GM23248 (cell line): Measurements from ENCODE around the gene KIF6. TPM values are rescaled to one million over a fixed set of nuclear protein-coding genes. Genes with fewer than 3 reads are reported as not detected.
"Not testable (repeated sequence)": the region's sequence is repeated elsewhere in the genome, so short reads cannot be mapped to it uniquely, and the experiment has no call there.

Source experiments
- DNase-seq: peaks from one replicate; pipeline ENCODE4 v3.0.0-alpha.2; 2015
- H2AFZ ChIP-seq: fragments of 200-600 bp; sonication (generic); 2 replicates; pipeline ENCODE4 v1.6.1; 2016; ENCODE audit warnings: antibody characterized with exemption
- H3F3A ChIP-seq: fragments of 200-600 bp; sonication (generic); 2 replicates; pipeline ENCODE4 v1.6.1; 2016; ENCODE audit warnings: mild to moderate bottlenecking, antibody characterized with exemption, mixed run types; ENCODE audit not compliant: insufficient read depth
- H3K27ac ChIP-seq: fragments of 200-600 bp; sonication (generic); 2 replicates; pipeline ENCODE4 v1.5.1; 2016; ENCODE audit warnings: mild to moderate bottlenecking
- H3K27me3 ChIP-seq: fragments of 200-600 bp; sonication (generic); replicated peaks from 2 replicates; pipeline ENCODE4 v1.6.1; 2016; ENCODE audit warnings: mild to moderate bottlenecking; ENCODE audit not compliant: insufficient read depth
- H3K36me3 ChIP-seq: fragments of 200-600 bp; sonication (generic); 2 replicates; pipeline ENCODE4 v1.6.1; 2016; ENCODE audit warnings: low read depth, mild to moderate bottlenecking
- H3K4me1 ChIP-seq: fragments of 200-600 bp; sonication (generic); 2 replicates; pipeline ENCODE4 v1.6.1; 2016; ENCODE audit warnings: mild to moderate bottlenecking; ENCODE audit not compliant: insufficient read depth
- H3K4me2 ChIP-seq: fragments of 200-600 bp; sonication (generic); one replicate; pipeline ENCODE4 v1.6.1; 2016; ENCODE audit warnings: mild to moderate bottlenecking; ENCODE audit not compliant: unreplicated experiment
- H3K4me3 ChIP-seq: fragments of 200-600 bp; sonication (generic); 2 replicates; pipeline ENCODE4 v1.5.1; 2016; ENCODE audit warnings: mild to moderate bottlenecking
- H3K79me2 ChIP-seq: fragments of 200-600 bp; sonication (generic); 2 replicates; pipeline ENCODE4 v1.6.1; 2016; ENCODE audit warnings: mild to moderate bottlenecking; ENCODE audit not compliant: insufficient read depth
- H3K9ac ChIP-seq: fragments of 200-600 bp; sonication (generic); 2 replicates; pipeline ENCODE4 v1.6.1; 2016; ENCODE audit warnings: mild to moderate bottlenecking
- H3K9me2 ChIP-seq: fragments of 200-600 bp; sonication (generic); 2 replicates; pipeline ENCODE4 v1.6.1; 2016; ENCODE audit warnings: mixed run types, mild to moderate bottlenecking, moderate library complexity; ENCODE audit not compliant: insufficient read depth
- H3K9me3 ChIP-seq: fragments of 200-600 bp; sonication (generic); one replicate; pipeline ENCODE4 v1.6.1; 2017; ENCODE audit warnings: low read depth
- H4K20me1 ChIP-seq: fragments of 200-600 bp; sonication (generic); 2 replicates; pipeline ENCODE4 v1.6.0; 2016; ENCODE audit not compliant: insufficient read depth
- EZH2 ChIP-seq: fragments of 200-600 bp; sonication (generic); IDR thresholded peaks from 2 replicates; pipeline ENCODE4 v1.6.1; 2018; ENCODE audit warnings: antibody characterized with exemption, mild to moderate bottlenecking; ENCODE audit not compliant: insufficient read depth, poor library complexity, severe bottlenecking
- EZH2phosphoT487 ChIP-seq: fragments of 200-600 bp; sonication (generic); IDR thresholded peaks from 2 replicates; pipeline ENCODE4 v1.6.1; 2018; ENCODE audit warnings: antibody characterized with exemption, moderate library complexity, mild to moderate bottlenecking, low read depth; ENCODE audit not compliant: insufficient read depth
- WGBS, 2 experiments: methylation state at CpG; one replicate each; pipeline ENCODE4 v1.1.6; 2015 to 2017; ENCODE audit warnings: low lambda C conversion rate in 2 of 2, low coverage in 1 of 2; ENCODE audit errors: missing lambda C conversion rate in 2 of 2; 5-methylcytosine and 5-hydroxymethylcytosine counted together
- in situ Hi-C: fragments of 300-500 bp; cut with MboI; formaldehyde crosslinking; loops from 2 replicates; pipeline ENCODE4 v1.15.0; 2020
- polyA plus RNA-seq: library from polyadenylated mRNA; unstranded; fragments of >200 nt; fragmentation: Nextera tagmentation; extraction: Ambion mirVana; gene quantifications from 2 replicates; pipeline ENCODE4 v1.2.1, GENCODE V29; 2016
- total RNA-seq: library from RNA; depleted of rRNA; stranded (reverse); fragments of >200 nt; shearing (Covaris generic); gene quantifications from 2 replicates; pipeline ENCODE4 v1.2.3, GENCODE V29; 2014

The KIF6 gene
- total and polyA plus RNA-seq, 2 experiments from 2014 or later: 0.22 to 0.91 TPM

- Histone ChIP-seq H3K27ac (no peak overlapping the region), H4K20me1 (no peaks in the 10 kb centered on the region), H3K9ac (no peak overlapping the region), H3K4me3 (no peak overlapping the region), H3K79me2 (no peaks in the 10 kb centered on the region), H2AFZ (no peak overlapping the region), H3K27me3 (no peaks in the 10 kb centered on the region), H3K4me2 (no peak overlapping the region), H3F3A (no peaks in the 10 kb centered on the region), H3K36me3 (no peaks in the 10 kb centered on the region), H3K4me1 (no peaks in the 10 kb centered on the region), H3K9me3 (no peaks in the 10 kb centered on the region), H3K9me2 (no peaks in the 10 kb centered on the region)
- no peak for DNase-seq
- in situ Hi-C loops: no loop called here
- 81 to 87% methylated on average over 3 of the region's 3 CpGs for WGBS, 2 experiments
- no peak for TF ChIP-seq EZH2
These were observed 240.9 kb downstream of the KIF6 start for GRCh38 chr6:39484276-39484675.

GRCh38 chr6:39479819-39480218, 245.4 kb downstream of the KIF6 start:
- 82 to 83% methylated on average over 1 of the region's 1 CpG for WGBS, 2 experiments
- H3K79me2 ChIP-seq, in situ Hi-C loops, H3K4me2 ChIP-seq, H3F3A ChIP-seq, H3K9me3 ChIP-seq, H2AFZ ChIP-seq, H3K4me3 ChIP-seq, H3K9ac ChIP-seq, H4K20me1 ChIP-seq, H3K27ac ChIP-seq, H3K27me3 ChIP-seq, H3K9me2 ChIP-seq, H3K4me1 ChIP-seq, DNase-seq, H3K36me3 ChIP-seq: not testable (repeated sequence)

- DNase-seq: no peak
- TF ChIP-seq EZH2phosphoT487 (no peak), EZH2 (no peak)
- no peaks in the 10 kb centered on the region for H3F3A ChIP-seq
- H3K36me3 ChIP-seq: no peaks in the 10 kb centered on the region
- H3K4me2 ChIP-seq: no peak overlapping the region
- no peak overlapping the region for H3K9ac ChIP-seq
- H3K79me2 ChIP-seq: no peaks in the 10 kb centered on the region
- no peaks in the 10 kb centered on the region for H3K4me1 ChIP-seq
- H2AFZ ChIP-seq: no peak overlapping the region
- no peak overlapping the region for H3K4me3 ChIP-seq
- H3K9me3 ChIP-seq: no peaks in the 10 kb centered on the region
- H3K27ac ChIP-seq: no peak overlapping the region
- no peaks in the 10 kb centered on the region for H4K20me1 ChIP-seq
- WGBS, 2 experiments: 76 to 89% methylated on average over 1 of the region's 1 CpG
- in situ Hi-C loops: no loop called here
- no peaks in the 10 kb centered on the region for H3K27me3 ChIP-seq
- H3K9me2 ChIP-seq: no peaks in the 10 kb centered on the region
These were observed 248.5 kb downstream of the KIF6 start for GRCh38 chr6:39476670-39477069.

GRCh38 chr6:39476151-39476550, 249.1 kb downstream of the KIF6 start:
- H3K27ac ChIP-seq: no peak overlapping the region
- H3K4me3 ChIP-seq: no peak overlapping the region
- no peaks in the 10 kb centered on the region for H4K20me1 ChIP-seq
- H3K27me3 ChIP-seq: no peaks in the 10 kb centered on the region
- H3K4me2 ChIP-seq: no peak overlapping the region
- no peaks in the 10 kb centered on the region for H3K4me1 ChIP-seq
- in situ Hi-C loops: no loop called here
- H2AFZ ChIP-seq: no peak overlapping the region
- WGBS, 2 experiments: 80 to 90% methylated on average over 1 of the region's 1 CpG
- no peak for DNase-seq
- H3F3A ChIP-seq: no peaks in the 10 kb centered on the region
- no peaks in the 10 kb centered on the region for H3K9me3 ChIP-seq
- H3K9ac ChIP-seq: no peak overlapping the region
- H3K9me2 ChIP-seq: no peaks in the 10 kb centered on the region
- H3K36me3 ChIP-seq: no peaks in the 10 kb centered on the region
- H3K79me2 ChIP-seq: no peaks in the 10 kb centered on the region
- no peak for TF ChIP-seq EZH2phosphoT487
- TF ChIP-seq EZH2: no peak

- 51% methylated on average over 5 of the region's 5 CpGs for WGBS, 2 experiments
- Histone ChIP-seq H4K20me1 (no peaks in the 10 kb centered on the region), H3K9me3 (no peaks in the 10 kb centered on the region), H3K9ac (no peak overlapping the region), H3K4me3 (no peak overlapping the region), H3K4me1 (no peaks in the 10 kb centered on the region), H2AFZ (no peak overlapping the region), H3K9me2 (no peaks in the 10 kb centered on the region), H3K27me3 (no peaks in the 10 kb centered on the region), H3K79me2 (no peaks in the 10 kb centered on the region), H3K27ac (no peak overlapping the region), H3K36me3 (no peaks in the 10 kb centered on the region), H3K4me2 (no peak overlapping the region), H3F3A (no peaks in the 10 kb centered on the region)
- TF ChIP-seq EZH2 (no peak), EZH2phosphoT487 (no peak)
- no peak for DNase-seq
- in situ Hi-C loops: no loop called here
These were observed 253.1 kb downstream of the KIF6 start for GRCh38 chr6:39471954-39472659.
